Thyroid gland (tissue), 4 donors: ENCODE results near the gene COL7A1.

Source experiments
- POLR2A ChIP-seq, 2 donors: fragments of 450-650 bp; IDR thresholded peaks; one replicate each; pipeline ENCODE4 v1.6.1; 2017; ENCODE audit warnings: antibody characterized with exemption in 2 of 2, mild to moderate bottlenecking in 2 of 2, moderate library complexity in 1 of 2
- TF ChIP-seq, protein P1 (sequence below), 6 experiments: fragments of 200-600 bp in 3 of 6; fragments of 450-650 bp in 3 of 6; sonication (generic) in 3 of 6; IDR thresholded peaks; one replicate each; pipeline ENCODE4 v1.5.1; 2016 to 2019; ENCODE audit warnings: antibody characterized with exemption in 6 of 6, mild to moderate bottlenecking in 2 of 6, inconsistent platforms in 1 of 6, moderate library complexity in 1 of 6

DNA sequence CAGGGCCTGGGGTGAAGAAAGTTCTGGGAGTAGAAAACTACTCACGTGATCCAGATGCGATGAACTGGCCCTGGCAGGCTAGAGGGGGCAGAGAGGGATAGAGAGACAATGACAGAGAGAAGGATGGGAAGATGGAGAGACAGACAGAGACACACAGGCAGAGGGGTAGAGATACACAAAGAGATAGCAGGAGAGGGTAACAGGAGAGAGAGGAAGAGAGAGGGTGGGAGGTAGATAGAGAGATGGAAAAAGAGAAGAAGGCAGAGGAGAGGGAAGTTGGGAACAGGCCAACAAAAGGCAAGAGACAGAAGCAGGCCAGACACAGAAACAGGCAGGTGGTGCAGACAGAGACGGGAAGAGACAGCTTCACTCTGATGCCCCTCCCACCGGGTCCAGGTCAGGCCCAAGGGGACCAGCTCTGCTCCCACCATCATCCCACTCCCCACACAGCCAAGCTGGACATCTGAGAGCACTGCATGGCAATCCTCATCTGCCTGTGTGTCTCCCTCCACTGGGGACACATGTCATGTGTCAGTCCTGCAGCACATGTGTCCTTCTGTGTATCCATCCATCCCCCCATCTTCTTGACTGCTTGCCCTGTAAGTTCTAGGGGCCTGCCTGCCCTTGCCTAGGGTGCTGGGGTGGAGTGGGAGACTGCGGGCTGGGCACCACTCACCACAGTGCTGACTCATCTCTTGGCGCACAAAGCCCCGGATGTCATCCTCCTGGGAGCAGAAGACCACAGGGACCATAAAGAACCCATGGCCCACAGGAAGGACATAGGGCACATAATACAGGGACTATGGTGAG lies 29.3 kb downstream of the COL7A1 start:
- TF ChIP-seq, protein P1, sequence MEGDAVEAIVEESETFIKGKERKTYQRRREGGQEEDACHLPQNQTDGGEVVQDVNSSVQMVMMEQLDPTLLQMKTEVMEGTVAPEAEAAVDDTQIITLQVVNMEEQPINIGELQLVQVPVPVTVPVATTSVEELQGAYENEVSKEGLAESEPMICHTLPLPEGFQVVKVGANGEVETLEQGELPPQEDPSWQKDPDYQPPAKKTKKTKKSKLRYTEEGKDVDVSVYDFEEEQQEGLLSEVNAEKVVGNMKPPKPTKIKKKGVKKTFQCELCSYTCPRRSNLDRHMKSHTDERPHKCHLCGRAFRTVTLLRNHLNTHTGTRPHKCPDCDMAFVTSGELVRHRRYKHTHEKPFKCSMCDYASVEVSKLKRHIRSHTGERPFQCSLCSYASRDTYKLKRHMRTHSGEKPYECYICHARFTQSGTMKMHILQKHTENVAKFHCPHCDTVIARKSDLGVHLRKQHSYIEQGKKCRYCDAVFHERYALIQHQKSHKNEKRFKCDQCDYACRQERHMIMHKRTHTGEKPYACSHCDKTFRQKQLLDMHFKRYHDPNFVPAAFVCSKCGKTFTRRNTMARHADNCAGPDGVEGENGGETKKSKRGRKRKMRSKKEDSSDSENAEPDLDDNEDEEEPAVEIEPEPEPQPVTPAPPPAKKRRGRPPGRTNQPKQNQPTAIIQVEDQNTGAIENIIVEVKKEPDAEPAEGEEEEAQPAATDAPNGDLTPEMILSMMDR (IDR thresholded peaks at IDR 0.05) = no peak
- no peak for TF ChIP-seq POLR2A (IDR thresholded peaks at IDR 0.05)
